GM19328 (cell line): Measurements from ENCODE around the gene CASP1.
"Not testable (repeated sequence)": the region's sequence is repeated elsewhere in the genome, so short reads cannot be mapped to it uniquely, and the experiment has no call there.

ENCODE experiments used
- ATAC-seq: cut with Tn5 transposase; IDR thresholded peaks from one replicate; pipeline ENCODE4 v1.9.1; 2021; ENCODE audit warnings: mild to moderate bottlenecking, moderate library complexity; ENCODE audit not compliant: unreplicated experiment

The CASP1 gene

GRCh38 chr11:105034813-105035620, at the start of gene CASP1:
CASP1 (minus strand) TSS chr11:105035144; CDS start chr11:105035113, 31 bp downstream.
- ATAC-seq: peak; percentile 92

GRCh38 chr11:105081412-105082150, 46.6 kb upstream of the CASP1 start:
- ATAC-seq: no peak

DNA sequence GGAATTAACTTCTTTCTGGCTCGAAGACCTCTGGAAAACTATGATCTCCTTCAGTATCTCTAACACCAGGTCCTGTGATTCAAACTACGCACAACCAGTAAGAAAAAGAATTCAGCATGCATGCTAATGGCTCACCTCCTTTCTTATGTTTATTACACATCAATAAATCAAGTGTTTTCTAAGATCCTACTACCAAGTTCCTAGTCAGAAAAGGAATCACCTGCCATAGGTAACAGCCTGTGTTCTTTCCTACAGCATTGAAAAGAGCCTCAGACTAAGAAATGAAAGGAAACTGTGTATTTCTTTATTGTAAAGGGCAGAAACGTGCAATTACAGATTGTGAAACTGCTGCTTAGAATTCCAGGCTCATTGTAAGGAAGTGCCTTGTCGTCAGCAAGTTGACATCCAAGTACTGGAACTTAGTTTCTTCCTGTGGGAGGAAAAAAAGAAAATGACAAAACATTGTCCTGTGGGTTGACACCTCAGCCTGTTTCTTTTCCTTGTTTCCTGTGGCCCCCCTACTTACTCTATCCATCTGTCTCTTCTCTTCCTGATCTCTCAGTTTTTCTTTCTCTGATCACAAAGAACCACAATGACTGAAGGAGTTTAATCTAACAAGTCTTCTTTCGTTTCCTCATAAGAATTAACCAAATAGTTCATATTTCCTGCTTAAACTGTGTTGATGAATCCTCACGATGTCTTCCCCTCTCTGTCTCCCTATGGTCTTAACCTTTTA, 45.4 kb upstream of the CASP1 start:
- ATAC-seq: not testable (repeated sequence)

- no peak for ATAC-seq
Measured at GRCh38 chr11:105078283-105078682, 43.3 kb upstream of the CASP1 start.

DNA sequence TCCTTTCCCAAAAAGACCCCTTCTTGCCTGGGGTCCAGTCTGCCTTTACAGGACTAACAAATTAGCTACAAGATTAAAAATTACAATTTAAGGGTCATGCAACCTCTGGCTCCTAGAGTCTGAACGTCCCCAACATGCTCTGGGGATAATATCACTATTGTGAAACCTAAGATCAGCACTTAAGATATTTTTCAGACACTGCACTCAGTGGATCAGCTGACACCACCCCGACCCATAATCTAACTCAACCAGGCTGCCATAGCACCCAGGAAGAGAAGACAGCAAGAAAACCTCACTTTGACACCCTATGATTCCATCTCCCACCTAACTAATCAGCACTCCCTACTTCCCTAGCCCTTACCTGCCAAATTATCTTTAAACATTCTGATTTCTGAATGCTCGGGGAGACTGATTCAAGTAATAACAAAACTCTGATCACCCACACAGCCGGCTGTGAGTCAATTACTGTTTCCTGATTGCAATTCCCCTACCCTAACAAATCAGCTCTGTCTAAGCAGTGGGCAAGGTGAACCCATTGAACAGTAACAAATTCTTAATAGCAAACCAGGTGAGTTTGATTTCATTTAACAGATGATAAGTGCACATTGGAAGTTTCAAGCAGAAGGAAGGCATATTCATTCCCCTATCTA, 42.3 kb upstream of the CASP1 start:
- ATAC-seq: not testable (repeated sequence)

GRCh38 chr11:105074166-105074530, 39.2 kb upstream of the CASP1 start:
- no peak for ATAC-seq

GRCh38 chr11:105073456-105074165, 38.7 kb upstream of the CASP1 start:
- ATAC-seq: no peak

DNA sequence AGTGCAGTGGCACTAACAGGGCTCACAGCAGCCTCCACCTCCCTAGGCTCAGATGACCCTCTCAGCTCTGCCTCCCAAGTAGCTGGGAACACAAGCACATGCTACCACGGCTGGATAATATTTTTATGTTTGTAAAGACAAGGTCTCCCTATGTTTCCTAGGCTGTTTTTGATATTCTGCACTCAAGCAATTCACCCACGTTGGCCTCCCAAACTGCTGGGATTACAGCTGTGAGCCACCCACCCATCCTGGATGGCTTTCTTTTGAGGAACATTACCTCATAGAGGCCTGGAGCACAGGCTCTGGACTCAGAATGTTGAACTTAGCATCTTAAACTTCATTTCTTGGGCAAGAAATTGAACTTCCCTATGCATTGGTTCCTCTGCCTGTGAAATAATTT, 37.1 kb upstream of the CASP1 start:
- not testable (repeated sequence) for ATAC-seq

- ATAC-seq: no peak
Measured at GRCh38 chr11:105071089-105071732, 36.3 kb upstream of the CASP1 start.

DNA sequence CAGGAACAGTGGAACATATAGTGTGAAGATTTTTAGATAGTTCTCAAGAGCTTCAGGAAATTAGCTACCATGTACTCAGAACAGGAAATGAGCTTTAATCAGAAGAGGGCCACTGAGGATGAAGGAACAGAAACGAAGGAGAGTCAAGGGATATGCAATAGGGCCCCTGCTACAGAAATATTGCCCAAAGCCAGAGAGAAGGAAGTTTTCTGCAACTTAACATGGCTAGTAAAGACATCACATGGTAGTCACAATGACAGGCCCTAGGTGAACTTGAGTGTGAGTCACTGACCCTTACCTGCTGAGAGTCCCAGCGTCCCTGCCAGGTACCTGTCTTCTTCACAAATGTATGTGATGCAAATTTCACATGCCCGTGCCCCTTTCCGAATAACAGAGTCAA, 35.4 kb upstream of the CASP1 start:
- no peak for ATAC-seq

DNA sequence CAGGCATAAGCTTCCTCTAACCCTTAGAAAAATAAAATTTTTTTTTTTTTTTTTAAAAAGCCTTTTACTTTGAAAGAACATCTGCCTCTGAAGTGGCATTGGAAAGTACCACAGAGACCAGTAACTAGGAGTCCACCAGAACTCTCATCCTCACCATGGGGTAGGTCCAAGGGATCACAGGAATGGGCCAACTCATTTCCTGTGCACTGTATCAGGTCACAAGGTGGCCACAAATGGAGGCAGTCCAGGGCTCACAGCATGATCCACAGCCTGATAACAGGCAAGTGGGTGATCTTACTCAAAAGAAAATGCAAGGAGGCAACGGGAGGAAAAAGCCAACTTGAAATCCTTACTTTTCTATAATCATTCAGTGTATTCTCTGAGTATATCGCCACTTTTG, 34.8 kb upstream of the CASP1 start:
- ATAC-seq: not testable (repeated sequence)

DNA sequence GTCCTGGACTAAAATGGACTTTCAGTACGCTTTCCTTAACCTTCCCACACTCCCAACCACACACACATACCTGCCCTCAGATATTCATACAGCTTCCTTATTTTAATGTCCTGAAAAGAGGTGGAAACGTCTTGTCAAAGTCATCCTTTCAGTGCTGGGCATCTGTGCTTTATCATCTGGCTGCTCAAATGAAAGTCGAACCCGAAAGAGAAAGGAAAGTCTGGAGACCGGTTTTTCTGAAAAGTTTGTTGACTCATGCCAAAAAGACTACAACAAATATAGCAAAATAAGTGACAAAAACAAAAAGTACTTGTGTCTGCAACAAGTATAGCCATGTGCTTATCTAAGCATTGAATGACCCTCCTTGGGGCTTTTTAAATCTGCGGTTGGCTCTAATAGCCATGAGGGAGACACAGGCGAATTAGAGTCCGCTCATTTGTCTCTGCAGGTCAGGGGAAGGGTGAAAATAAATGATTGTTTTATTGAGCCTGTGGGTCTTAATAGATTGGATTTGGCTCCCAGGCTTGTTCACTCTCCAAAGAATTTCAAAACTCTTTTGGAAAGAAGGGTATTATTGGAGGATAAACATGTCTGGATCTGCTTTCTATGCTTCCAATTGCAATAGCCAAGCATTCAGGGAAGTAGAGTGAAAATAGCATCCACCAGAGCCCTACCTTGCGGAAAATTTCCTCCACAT, 28.4 kb upstream of the CASP1 start:
- ATAC-seq: not testable (repeated sequence)

DNA sequence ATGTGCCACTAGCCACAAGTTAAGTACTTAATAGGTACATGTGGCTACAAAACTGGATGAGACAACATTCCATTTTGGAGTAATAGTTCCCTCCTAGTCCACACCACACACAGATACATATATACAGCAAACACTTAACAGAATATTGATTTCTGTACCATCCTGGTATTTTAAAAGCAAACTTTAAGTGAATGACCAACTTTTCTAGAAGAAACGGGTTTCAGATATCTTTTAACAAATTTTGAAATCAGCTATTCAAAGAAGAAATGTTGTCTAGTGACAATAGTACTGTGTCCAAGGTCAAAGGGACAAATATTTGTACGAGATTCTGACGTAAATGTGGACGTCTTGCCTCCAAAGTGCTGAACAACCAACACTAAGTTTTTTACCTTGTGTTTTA, 22.5 kb upstream of the CASP1 start:
- no peak for ATAC-seq

DNA sequence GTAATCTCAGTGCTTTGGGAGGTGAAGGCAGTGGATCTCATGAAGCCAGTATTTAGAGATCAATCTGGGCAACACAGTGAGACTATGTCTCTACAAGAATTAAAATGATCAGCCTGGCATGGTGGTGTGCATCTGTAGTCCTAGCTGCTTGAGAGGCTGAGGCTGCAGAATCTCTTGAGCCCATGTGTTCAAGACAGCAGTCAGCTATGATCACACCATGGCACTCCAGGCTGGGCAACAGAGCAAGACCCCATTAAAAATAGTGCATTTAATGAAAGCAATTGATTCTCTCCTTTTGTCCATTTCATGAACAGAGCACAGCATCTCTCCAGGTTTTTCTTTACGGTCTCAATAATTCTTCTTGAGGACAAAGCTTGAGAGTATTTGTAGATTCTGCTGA, 21.5 kb upstream of the CASP1 start:
- ATAC-seq: no peak

- no peak for ATAC-seq
Measured at GRCh38 chr11:105054723-105055493, 20.0 kb upstream of the CASP1 start.

- ATAC-seq: no peak
Measured at GRCh38 chr11:105052487-105052886, 17.5 kb upstream of the CASP1 start.

DNA sequence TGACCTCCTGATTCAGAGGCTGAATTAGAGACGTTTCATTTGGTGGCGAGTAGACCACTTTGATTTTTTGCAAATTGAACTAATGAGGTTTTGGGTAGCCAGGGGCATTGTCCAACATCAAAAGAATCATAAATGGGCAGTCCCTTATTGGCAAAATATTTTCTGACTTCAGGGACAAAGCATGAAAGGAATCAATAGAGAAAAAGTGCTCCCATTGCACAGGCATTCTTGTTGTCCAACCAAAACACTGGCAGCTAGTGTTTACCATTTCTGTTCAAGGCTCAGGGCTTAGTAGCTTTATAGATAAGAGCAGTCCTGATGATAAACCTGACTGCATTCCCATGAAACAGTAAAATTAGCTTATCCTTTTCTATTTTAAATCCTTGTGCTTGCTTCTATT, 16.6 kb upstream of the CASP1 start:
- ATAC-seq: no peak

DNA sequence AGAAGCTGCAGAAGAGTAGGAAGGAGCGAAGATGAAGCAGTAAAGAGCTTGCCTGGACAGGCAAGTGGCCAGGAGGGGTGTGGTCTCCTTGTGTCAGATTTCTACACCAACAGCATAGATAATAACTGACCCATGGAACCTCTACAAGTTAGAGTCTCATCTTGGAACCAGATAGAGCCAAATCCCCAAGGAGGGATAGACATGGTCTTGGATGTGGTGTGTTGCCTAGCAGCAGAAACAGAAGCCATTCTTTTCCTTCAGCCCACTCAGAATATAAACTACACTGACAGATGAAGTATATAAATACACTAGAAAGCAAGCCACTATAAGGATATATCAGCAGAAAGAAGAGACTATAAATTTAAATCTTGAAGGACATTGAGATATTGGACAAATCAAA, 14.5 kb upstream of the CASP1 start:
- ATAC-seq: no peak
